Smooth muscle cell (in vitro differentiated cells): Measurements from ENCODE around the gene CORT. TPM values are rescaled to one million over a fixed set of nuclear protein-coding genes. Genes with fewer than 3 reads are reported as not detected.

Source experiments
- DNase-seq: peaks from one replicate; lab custom pipeline; 2025; ENCODE audit not compliant: unreplicated experiment; lab: John Stamatoyannopoulos, UW
- H2AFZ ChIP-seq: fragments of 200-600 bp; sonication (generic); 2 replicates; pipeline ENCODE4 v1.6.0; 2016; ENCODE audit warnings: antibody characterized with exemption, low read depth, mild to moderate bottlenecking
- H3F3A ChIP-seq: fragments of 200-600 bp; sonication (generic); 2 replicates; pipeline ENCODE4 v1.6.0; 2017; ENCODE audit warnings: antibody characterized with exemption, low read depth
- H3K27ac ChIP-seq: fragments of 200-600 bp; sonication (generic); 2 replicates; pipeline ENCODE4 v1.5.1; 2016; ENCODE audit warnings: low read depth, mild to moderate bottlenecking
- H3K27me3 ChIP-seq: fragments of 200-600 bp; sonication (generic); 2 replicates; pipeline ENCODE4 v1.6.1; 2016; ENCODE audit warnings: low read depth, mild to moderate bottlenecking
- H3K36me3 ChIP-seq: fragments of 200-600 bp; sonication (generic); 2 replicates; pipeline ENCODE4 v1.5.1; 2016; ENCODE audit warnings: low read depth
- H3K4me1 ChIP-seq: fragments of 200-600 bp; sonication (generic); 2 replicates; pipeline ENCODE4 v1.5.1; 2016; ENCODE audit warnings: low read depth
- H3K4me2 ChIP-seq: fragments of 200-600 bp; sonication (generic); 2 replicates; pipeline ENCODE4 v1.6.0; 2016; ENCODE audit warnings: mild to moderate bottlenecking
- H3K4me3 ChIP-seq: fragments of 200-600 bp; sonication (generic); 2 replicates; pipeline ENCODE4 v1.5.1; 2016; ENCODE audit warnings: mild to moderate bottlenecking
- H3K79me2 ChIP-seq: fragments of 200-600 bp; sonication (generic); 2 replicates; pipeline ENCODE4 v1.6.0; 2016; ENCODE audit warnings: low read depth, mild to moderate bottlenecking
- H3K9ac ChIP-seq: fragments of 200-600 bp; sonication (generic); 2 replicates; pipeline ENCODE4 v1.6.0; 2016; ENCODE audit warnings: low read depth
- H3K9me3 ChIP-seq: fragments of 200-600 bp; sonication (generic); replicated peaks from 2 replicates; pipeline ENCODE4 v1.5.1; 2016; ENCODE audit warnings: low read depth
- H4K20me1 ChIP-seq: fragments of 200-600 bp; sonication (generic); 2 replicates; pipeline ENCODE4 v1.6.0; 2016; ENCODE audit warnings: low read depth
- CTCF ChIP-seq: fragments of 200-600 bp; sonication (generic); IDR thresholded peaks from 2 replicates; pipeline ENCODE4 v1.5.1; 2017; ENCODE audit warnings: borderline replicate concordance, mild to moderate bottlenecking, antibody characterized with exemption; ENCODE audit not compliant: insufficient read depth, poor library complexity, severe bottlenecking
- WGBS: methylation state at CpG from one replicate; pipeline ENCODE4 v1.1.7; 2016; ENCODE audit warnings: low lambda C conversion rate; 5-methylcytosine and 5-hydroxymethylcytosine counted together
- polyA plus RNA-seq: library from polyadenylated mRNA; unstranded; fragments of >200 nt; fragmentation: Nextera tagmentation; extraction: Ambion mirVana; gene quantifications from 2 replicates; pipeline ENCODE4 v1.2.1, GENCODE V29; 2016
- total RNA-seq: library from RNA; depleted of rRNA; stranded (reverse); fragments of >200 nt; gene quantifications from 2 replicates; pipeline ENCODE4 v1.2.3, GENCODE V29; 2014

Gene CORT
- total RNA-seq (1.0 TPM in 1 of 2 replicates, not detected in the other), polyA plus RNA-seq (0.83 TPM in 1 of 2 replicates, not detected in the other)

GRCh38 chr1:10449751-10450150 lies at the start of gene CORT:
CORT (plus strand) TSS chr1:10450031; CDS start chr1:10450224, 193 bp downstream.
- H2AFZ ChIP-seq = no peak within 1 kb of the TSS
- H3K36me3 ChIP-seq = no peaks in the 10 kb centered on the region
- peaks cover 11% of the 10 kb centered on the region for H3K4me1 ChIP-seq
- TF ChIP-seq CTCF = no peak
- H3K9me3 ChIP-seq = no peaks in the 10 kb centered on the region
- H3K4me2 ChIP-seq = peak within 1 kb of the TSS; percentile 79
- H4K20me1 ChIP-seq = no peaks in the 10 kb centered on the region
- no peaks in the 10 kb centered on the region for H3F3A ChIP-seq
- no peak within 1 kb of the TSS for H3K4me3 ChIP-seq
- no peaks in the 10 kb centered on the region for H3K27me3 ChIP-seq
- no peak within 1 kb of the TSS for H3K9ac ChIP-seq
- H3K79me2 ChIP-seq = no peaks in the 10 kb centered on the region
- 97% methylated on average over 10 of the region's 10 CpGs for WGBS
- DNase-seq = no peak
- H3K27ac ChIP-seq = no peak within 1 kb of the TSS

GRCh38 chr1:10401281-10401680 lies 48.5 kb upstream of the CORT start:
- H3K4me2 ChIP-seq = no peak overlapping the region
- 14% methylated on average over 1 of the region's 1 CpG for WGBS
- no peaks in the 10 kb centered on the region for H3K36me3 ChIP-seq
- H4K20me1 ChIP-seq = peaks cover 10% of the 10 kb centered on the region
- H3K9me3 ChIP-seq = no peaks in the 10 kb centered on the region
- no peak overlapping the region for H2AFZ ChIP-seq
- H3K79me2 ChIP-seq = peaks cover 28% of the 10 kb centered on the region
- H3K27ac ChIP-seq = peak overlapping the region; percentile 89
- no peaks in the 10 kb centered on the region for H3F3A ChIP-seq
- H3K9ac ChIP-seq = no peak overlapping the region
- H3K4me1 ChIP-seq = peaks cover 9% of the 10 kb centered on the region
- no peak overlapping the region for H3K4me3 ChIP-seq
- no peaks in the 10 kb centered on the region for H3K27me3 ChIP-seq
- TF ChIP-seq CTCF = no peak
- no peak for DNase-seq

- Histone ChIP-seq H3K36me3 (no peaks in the 10 kb centered on the region), H3F3A (no peaks in the 10 kb centered on the region), H3K4me2 (no peak overlapping the region), H3K9ac (no peak overlapping the region), H3K9me3 (no peaks in the 10 kb centered on the region), H2AFZ (no peak overlapping the region), H3K4me3 (no peak overlapping the region), H3K4me1 (peaks cover 9% of the 10 kb centered on the region), H3K79me2 (peaks cover 28% of the 10 kb centered on the region), H3K27me3 (no peaks in the 10 kb centered on the region), H3K27ac (peak overlapping the region; percentile 75), H4K20me1 (peaks cover 10% of the 10 kb centered on the region)
- no peak for TF ChIP-seq CTCF
- DNase-seq = no peak
- 79% methylated on average over 9 of the region's 9 CpGs for WGBS
These were observed 47.0 kb upstream of the CORT start for GRCh38 chr1:10402729-10403274.

GRCh38 chr1:10407201-10407600 lies 42.6 kb upstream of the CORT start:
- no peak overlapping the region for H3K9ac ChIP-seq
- H3K4me2 ChIP-seq = no peak overlapping the region
- H3K27ac ChIP-seq = no peak overlapping the region
- H4K20me1 ChIP-seq = no peaks in the 10 kb centered on the region
- no peaks in the 10 kb centered on the region for H3F3A ChIP-seq
- no peaks in the 10 kb centered on the region for H3K4me1 ChIP-seq
- no peak for TF ChIP-seq CTCF
- H3K27me3 ChIP-seq = no peaks in the 10 kb centered on the region
- H3K79me2 ChIP-seq = peaks cover 2% of the 10 kb centered on the region
- DNase-seq = no peak
- H3K36me3 ChIP-seq = peaks cover 11% of the 10 kb centered on the region
- no peak overlapping the region for H2AFZ ChIP-seq
- whole genome bisulfite sequencing = 98% methylated on average over 2 of the region's 2 CpGs
- H3K9me3 ChIP-seq = no peaks in the 10 kb centered on the region
- H3K4me3 ChIP-seq = no peak overlapping the region
